ENCODE results near the gene FRMD4A. TPM values are rescaled to one million over a fixed set of nuclear protein-coding genes. Genes with fewer than 3 reads are reported as not detected.
A peak's percentile ranks its signal among the peaks of the same experiment; 100 is the strongest.

Gene FRMD4A
- total RNA-seq, 4 donors from 2014 or later, result 13.7 to 27.2 (median 19.6) TPM

DNA sequence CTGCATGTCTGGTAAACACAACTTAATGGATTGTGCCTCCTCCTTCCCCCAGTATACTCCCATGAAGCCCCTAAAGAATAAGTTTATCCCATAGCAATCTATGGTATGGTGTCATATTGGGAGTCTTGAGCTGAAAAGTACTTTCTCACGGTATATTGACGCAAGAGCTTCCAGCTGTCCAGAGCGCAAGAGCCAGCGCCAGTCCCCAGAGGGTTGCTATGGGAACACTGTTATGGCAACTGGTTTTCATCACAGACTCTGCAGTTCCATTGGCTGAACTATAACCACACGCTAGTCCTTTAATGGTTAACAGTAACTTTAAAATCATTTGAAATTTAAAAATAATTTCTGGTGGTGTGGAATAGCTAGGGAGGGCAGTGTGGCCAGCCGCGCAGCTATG, 697.0 kb downstream of the FRMD4A start:
- ATAC-seq, result peak; percentile 90
- Histone ChIP-seq H3K27me3 (no peaks in the 10 kb centered on the region), H3K36me3 (peaks cover 0 to 15% of the 10 kb centered on the region in 2 donors), H3K27ac (peak overlapping the region; percentile 71 to 91 (median 88)), H3K4me1 (peaks cover 7 to 34% (median 8%) of the 10 kb centered on the region in 3 donors), H3K4me3 (no peak overlapping the region), H3K9me3 (no peaks in the 10 kb centered on the region)
- no peak for TF ChIP-seq POLR2A (IDR thresholded peaks at IDR 0.05)
- no peak for TF ChIP-seq CTCF (IDR thresholded peaks at IDR 0.05)
- no peak for TF ChIP-seq POLR2AphosphoS5 (IDR thresholded peaks at IDR 0.05)
- no peak for TF ChIP-seq EP300 (IDR thresholded peaks at IDR 0.05)
- 34 to 37% methylated on average over 6 to 7 of the region's 7 CpGs for WGBS, 2 donors (ENCODE audit: low coverage in 1 of 2)

GRCh38 chr10:13632884-13633440, 697.8 kb downstream of the FRMD4A start:
- H3K9me3 ChIP-seq, result no peaks in the 10 kb centered on the region
- peaks cover 7 to 38% (median 8%) of the 10 kb centered on the region in 3 donors for H3K4me1 ChIP-seq
- no peaks in the 10 kb centered on the region for H3K27me3 ChIP-seq
- no peak overlapping the region for H3K4me3 ChIP-seq
- H3K36me3 ChIP-seq, result peaks cover 0 to 13% of the 10 kb centered on the region in 2 donors
- WGBS, 2 donors (ENCODE audit: low coverage in 1 of 2), result 61 to 72% methylated on average over 5 of the region's 5 CpGs
- TF ChIP-seq CTCF (IDR thresholded peaks at IDR 0.05) (no peak), POLR2AphosphoS5 (IDR thresholded peaks at IDR 0.05) (no peak), POLR2A (IDR thresholded peaks at IDR 0.05) (no peak), EP300 (IDR thresholded peaks at IDR 0.05) (no peak)
- peak; percentile 38 for ATAC-seq
- H3K27ac ChIP-seq, result peak overlapping the region; percentile 71 to 91 (median 88)

- H3K36me3 ChIP-seq, result peaks cover 0 to 18% of the 10 kb centered on the region in 2 donors
- TF ChIP-seq POLR2AphosphoS5 (IDR thresholded peaks at IDR 0.05) (no peak), EP300 (IDR thresholded peaks at IDR 0.05) (no peak), POLR2A (IDR thresholded peaks at IDR 0.05) (no peak), CTCF (IDR thresholded peaks at IDR 0.05) (no peak)
- no peak for ATAC-seq
- H3K9me3 ChIP-seq, result no peaks in the 10 kb centered on the region
- peak overlapping the region; percentile 71 to 91 (median 88) for H3K27ac ChIP-seq
- no peaks in the 10 kb centered on the region for H3K27me3 ChIP-seq
- H3K4me1 ChIP-seq, result peaks cover 7 to 38% (median 8%) of the 10 kb centered on the region in 3 donors
- H3K4me3 ChIP-seq, result no peak overlapping the region
- 55 to 64% methylated on average over 3 of the region's 3 CpGs for WGBS, 2 donors (ENCODE audit: low coverage in 1 of 2)
Measured at GRCh38 chr10:13632440-13632839, 698.3 kb downstream of the FRMD4A start.

DNA sequence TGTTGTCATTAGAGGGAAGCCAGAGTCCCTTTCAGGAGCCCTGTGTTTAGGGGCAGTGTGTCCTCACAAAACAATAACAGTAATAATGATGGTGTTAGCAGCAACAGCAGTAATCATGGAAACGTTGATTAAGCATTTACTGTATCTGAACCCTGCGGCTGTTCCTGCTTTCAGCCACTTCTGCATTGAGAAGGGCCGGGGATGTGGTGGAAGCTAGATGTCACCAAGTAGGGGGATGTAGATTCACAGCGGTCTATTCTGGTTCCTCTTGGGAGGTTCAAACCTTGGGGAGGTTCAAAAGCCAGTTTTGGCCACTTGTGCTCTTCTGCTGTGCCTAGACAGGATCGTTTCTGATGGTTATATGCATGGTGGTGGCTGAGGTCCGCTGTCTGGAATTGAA, 699.1 kb downstream of the FRMD4A start:
- Histone ChIP-seq H3K4me1 (peaks cover 7 to 38% (median 8%) of the 10 kb centered on the region in 3 donors), H3K27ac (peak overlapping the region in 2 of 4 donors; percentile 87 to 89), H3K27me3 (no peaks in the 10 kb centered on the region), H3K4me3 (no peak overlapping the region), H3K36me3 (peaks cover 0 to 18% of the 10 kb centered on the region in 2 donors), H3K9me3 (no peaks in the 10 kb centered on the region)
- TF ChIP-seq CTCF (IDR thresholded peaks at IDR 0.05) (no peak), POLR2AphosphoS5 (IDR thresholded peaks at IDR 0.05) (no peak), EP300 (IDR thresholded peaks at IDR 0.05) (no peak), POLR2A (IDR thresholded peaks at IDR 0.05) (no peak)
- 63 to 100% methylated on average over 3 of the region's 6 CpGs for whole genome bisulfite sequencing, 2 donors (ENCODE audit: low coverage in 1 of 2)
- no peak for ATAC-seq

GRCh38 chr10:13630231-13630630, 700.5 kb downstream of the FRMD4A start:
- Histone ChIP-seq H3K9me3 (no peaks in the 10 kb centered on the region), H3K27ac (peak overlapping the region in 1 of 4 donors; percentile 67), H3K36me3 (peaks cover 0 to 18% of the 10 kb centered on the region in 2 donors), H3K27me3 (no peaks in the 10 kb centered on the region), H3K4me3 (no peak overlapping the region), H3K4me1 (peaks cover 7 to 38% (median 8%) of the 10 kb centered on the region in 3 donors)
- TF ChIP-seq POLR2AphosphoS5 (IDR thresholded peaks at IDR 0.05), result no peak
- no peak for TF ChIP-seq POLR2A (IDR thresholded peaks at IDR 0.05)
- no peak for TF ChIP-seq EP300 (IDR thresholded peaks at IDR 0.05)
- no peak for TF ChIP-seq CTCF (IDR thresholded peaks at IDR 0.05)
- ATAC-seq, result no peak
